ENCODE data around the gene BCLAF1.

Gene BCLAF1

DNA sequence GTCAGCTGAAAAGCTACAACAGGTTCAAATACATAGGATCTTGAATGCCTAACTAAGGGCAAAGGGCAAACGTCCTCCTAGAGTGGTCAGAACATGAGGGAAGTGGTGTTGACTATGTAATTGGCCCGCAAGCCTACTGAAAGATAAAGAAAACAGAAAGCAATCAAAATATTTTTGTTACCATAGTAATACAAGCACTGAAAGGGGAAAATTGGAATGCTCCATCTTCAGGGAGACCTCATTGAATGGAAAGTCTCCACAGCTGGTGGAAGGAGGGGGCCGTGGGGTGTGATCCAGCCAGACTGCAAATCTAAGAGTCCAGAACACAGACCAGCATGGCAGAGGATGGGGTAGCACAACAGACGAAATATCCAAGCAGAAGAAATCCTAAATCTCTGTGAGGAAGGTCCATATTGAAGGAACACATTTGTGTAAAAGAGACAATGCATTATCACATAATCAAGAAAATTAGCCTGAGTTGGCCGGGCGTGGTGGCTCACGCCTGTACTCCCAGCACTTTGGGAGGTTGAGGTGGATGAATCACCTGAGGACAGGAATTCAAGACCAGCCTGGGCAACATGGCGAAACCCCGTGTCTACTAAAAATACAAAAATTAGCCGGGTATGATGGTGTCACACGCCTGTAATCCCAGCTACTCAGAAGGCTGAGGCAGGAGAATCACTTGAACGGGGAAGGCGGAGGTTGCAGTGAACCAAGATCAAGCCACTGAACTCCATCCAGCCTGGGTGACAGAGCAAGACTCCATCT, 79.1 kb downstream of the BCLAF1 start:
- DNase-seq (ENCODE audit: extremely low spot score) = no peak
- TF ChIP-seq CTBP1 (IDR thresholded peaks at IDR 0.05; ENCODE audit: borderline replicate concordance) = no peak
- TF ChIP-seq ARNT (IDR thresholded peaks at IDR 0.05) = no peak
- TF ChIP-seq LEF1 (IDR thresholded peaks at IDR 0.05; ENCODE audit: borderline replicate concordance) = no peak
- CTCF ChIA-PET = no interaction called here
- POLR2A ChIA-PET = no interaction called here

- ChIA-PET CTCF (no interaction called here), POLR2A (no interaction called here)
- DNase-seq (ENCODE audit: extremely low spot score) = no peak
- TF ChIP-seq ELF4 (IDR thresholded peaks at IDR 0.05) (no peak), FOXK2 (IDR thresholded peaks at IDR 0.05) (no peak), L3MBTL2 (conservative IDR thresholded peaks at IDR 0.05) (no peak), ZNF384 (IDR thresholded peaks at IDR 0.05) (no peak), TARDBP (IDR thresholded peaks at IDR 0.05) (no peak)
These were observed 80.2 kb downstream of the BCLAF1 start for GRCh38 chr6:136209496-136209895.

- DNase-seq (ENCODE audit: extremely low spot score) = no peak
- CTCF ChIA-PET = no interaction called here
- TF ChIP-seq FOXM1 (IDR thresholded peaks at IDR 0.05; ENCODE audit: borderline replicate concordance) = no peak
- no peak for TF ChIP-seq ELF4 (IDR thresholded peaks at IDR 0.05)
- TF ChIP-seq SP1 (IDR thresholded peaks at IDR 0.05) = no peak
- no peak for TF ChIP-seq ZNF384 (IDR thresholded peaks at IDR 0.05)
- no peak for TF ChIP-seq L3MBTL2 (conservative IDR thresholded peaks at IDR 0.05)
- TF ChIP-seq FOXA1 (IDR thresholded peaks at IDR 0.05) = no peak
- TF ChIP-seq, protein P1, sequence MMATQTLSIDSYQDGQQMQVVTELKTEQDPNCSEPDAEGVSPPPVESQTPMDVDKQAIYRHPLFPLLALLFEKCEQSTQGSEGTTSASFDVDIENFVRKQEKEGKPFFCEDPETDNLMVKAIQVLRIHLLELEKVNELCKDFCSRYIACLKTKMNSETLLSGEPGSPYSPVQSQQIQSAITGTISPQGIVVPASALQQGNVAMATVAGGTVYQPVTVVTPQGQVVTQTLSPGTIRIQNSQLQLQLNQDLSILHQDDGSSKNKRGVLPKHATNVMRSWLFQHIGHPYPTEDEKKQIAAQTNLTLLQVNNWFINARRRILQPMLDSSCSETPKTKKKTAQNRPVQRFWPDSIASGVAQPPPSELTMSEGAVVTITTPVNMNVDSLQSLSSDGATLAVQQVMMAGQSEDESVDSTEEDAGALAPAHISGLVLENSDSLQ (IDR thresholded peaks at IDR 0.05) = no peak
- no peak for TF ChIP-seq FOXK2 (IDR thresholded peaks at IDR 0.05)
- no peak for TF ChIP-seq ARNT (IDR thresholded peaks at IDR 0.05)
- TF ChIP-seq LEF1 (IDR thresholded peaks at IDR 0.05; ENCODE audit: borderline replicate concordance) = no peak
- no peak for TF ChIP-seq NFRKB (IDR thresholded peaks at IDR 0.05)
- TF ChIP-seq CTBP1 (IDR thresholded peaks at IDR 0.05; ENCODE audit: borderline replicate concordance) = no peak
- TF ChIP-seq BHLHE40 (IDR thresholded peaks at IDR 0.05; ENCODE audit: borderline replicate concordance) = no peak
- no peak for TF ChIP-seq HDGF (IDR thresholded peaks at IDR 0.05; ENCODE audit: borderline replicate concordance)
- TF ChIP-seq SUZ12 (IDR thresholded peaks at IDR 0.05) = no peak
- no peak for TF ChIP-seq TARDBP (IDR thresholded peaks at IDR 0.05)
- POLR2A ChIA-PET = no interaction called here
These were observed 80.9 kb downstream of the BCLAF1 start for GRCh38 chr6:136208783-136209182.

All from HEK293T (cell line).